HG03442 (cell line): Measurements from ENCODE around the gene LONP1.
"Not testable (repeated sequence)": the region's sequence is repeated elsewhere in the genome, so short reads cannot be mapped to it uniquely, and the experiment has no call there.

Source experiments
- ATAC-seq: cut with Tn5 transposase; IDR thresholded peaks from one replicate; pipeline ENCODE4 v1.9.1; 2021; ENCODE audit warnings: mild to moderate bottlenecking, moderate library complexity; ENCODE audit not compliant: unreplicated experiment

LONP1 gene, protein sequence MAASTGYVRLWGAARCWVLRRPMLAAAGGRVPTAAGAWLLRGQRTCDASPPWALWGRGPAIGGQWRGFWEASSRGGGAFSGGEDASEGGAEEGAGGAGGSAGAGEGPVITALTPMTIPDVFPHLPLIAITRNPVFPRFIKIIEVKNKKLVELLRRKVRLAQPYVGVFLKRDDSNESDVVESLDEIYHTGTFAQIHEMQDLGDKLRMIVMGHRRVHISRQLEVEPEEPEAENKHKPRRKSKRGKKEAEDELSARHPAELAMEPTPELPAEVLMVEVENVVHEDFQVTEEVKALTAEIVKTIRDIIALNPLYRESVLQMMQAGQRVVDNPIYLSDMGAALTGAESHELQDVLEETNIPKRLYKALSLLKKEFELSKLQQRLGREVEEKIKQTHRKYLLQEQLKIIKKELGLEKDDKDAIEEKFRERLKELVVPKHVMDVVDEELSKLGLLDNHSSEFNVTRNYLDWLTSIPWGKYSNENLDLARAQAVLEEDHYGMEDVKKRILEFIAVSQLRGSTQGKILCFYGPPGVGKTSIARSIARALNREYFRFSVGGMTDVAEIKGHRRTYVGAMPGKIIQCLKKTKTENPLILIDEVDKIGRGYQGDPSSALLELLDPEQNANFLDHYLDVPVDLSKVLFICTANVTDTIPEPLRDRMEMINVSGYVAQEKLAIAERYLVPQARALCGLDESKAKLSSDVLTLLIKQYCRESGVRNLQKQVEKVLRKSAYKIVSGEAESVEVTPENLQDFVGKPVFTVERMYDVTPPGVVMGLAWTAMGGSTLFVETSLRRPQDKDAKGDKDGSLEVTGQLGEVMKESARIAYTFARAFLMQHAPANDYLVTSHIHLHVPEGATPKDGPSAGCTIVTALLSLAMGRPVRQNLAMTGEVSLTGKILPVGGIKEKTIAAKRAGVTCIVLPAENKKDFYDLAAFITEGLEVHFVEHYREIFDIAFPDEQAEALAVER

DNA sequence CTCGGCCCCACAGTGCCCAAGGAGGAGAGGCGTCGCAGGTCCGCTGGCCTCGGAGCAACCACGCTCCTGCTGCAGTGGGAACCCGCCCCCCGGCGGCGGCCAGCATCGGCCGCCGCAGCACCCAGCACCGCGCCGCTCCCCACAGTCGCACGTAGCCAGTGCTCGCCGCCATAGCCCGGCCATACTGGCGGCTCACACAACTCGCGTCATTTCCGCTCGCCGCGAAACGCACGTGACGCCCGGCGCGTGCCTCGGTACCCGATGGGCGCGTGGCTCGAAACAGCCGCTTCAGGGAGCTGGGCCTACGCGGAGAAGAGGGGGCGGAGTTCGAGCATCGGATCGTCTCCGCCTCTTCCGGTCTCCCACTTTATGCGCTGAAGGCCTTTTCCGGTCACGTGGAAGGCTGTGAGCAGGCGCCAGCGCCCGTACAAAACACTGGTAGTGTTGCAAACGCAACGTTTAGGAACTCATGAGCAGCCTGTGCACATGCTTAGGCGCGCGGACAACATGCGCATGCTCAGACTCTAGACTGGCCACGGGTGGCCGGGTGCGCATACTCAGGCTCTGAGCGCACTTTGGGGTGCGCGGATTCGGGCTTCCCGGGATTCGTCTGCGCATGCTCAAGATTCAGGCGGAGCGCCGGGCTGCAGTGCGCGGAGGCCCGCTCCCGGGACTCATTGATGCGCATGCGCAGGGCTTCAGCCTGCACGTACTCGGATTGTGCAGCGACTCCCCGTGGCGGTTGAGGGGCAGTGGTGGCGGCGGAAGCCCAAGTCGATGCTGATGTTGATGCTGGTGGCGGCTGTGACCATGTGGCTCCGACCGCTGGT is at the start of gene LONP1, which contains the start of gene CATSPERD:
Gene LONP1 (minus strand): TSS at position 186 of the 830 bp plus-strand sequence. CDS start 14 bp downstream, at position 172.
Gene CATSPERD (plus strand): TSS at position 677 of the 830 bp plus-strand sequence. CDS start 101 bp downstream, at position 778.
- ATAC-seq, result peak; percentile 77

DNA sequence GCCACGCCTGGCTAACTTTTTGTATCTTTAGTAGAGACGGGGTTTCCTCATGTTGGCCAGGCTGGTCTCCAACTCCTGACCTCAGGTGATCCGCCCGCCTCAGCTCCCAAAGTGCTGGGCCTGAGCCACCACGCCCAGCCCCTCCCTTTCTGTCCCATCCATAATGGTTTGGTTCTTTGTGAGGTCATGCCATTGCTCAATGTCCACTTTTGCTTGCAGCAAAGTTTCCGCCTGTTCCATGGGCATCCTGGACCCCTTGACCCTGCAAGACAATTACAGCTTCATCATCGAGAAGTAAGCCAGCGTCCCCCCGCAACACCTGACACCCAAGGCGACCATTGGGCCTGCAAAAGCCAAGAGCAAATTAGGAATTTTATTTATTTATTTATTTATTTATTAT is 48.0 kb upstream of the LONP1 start:
- ATAC-seq, result no peak

DNA sequence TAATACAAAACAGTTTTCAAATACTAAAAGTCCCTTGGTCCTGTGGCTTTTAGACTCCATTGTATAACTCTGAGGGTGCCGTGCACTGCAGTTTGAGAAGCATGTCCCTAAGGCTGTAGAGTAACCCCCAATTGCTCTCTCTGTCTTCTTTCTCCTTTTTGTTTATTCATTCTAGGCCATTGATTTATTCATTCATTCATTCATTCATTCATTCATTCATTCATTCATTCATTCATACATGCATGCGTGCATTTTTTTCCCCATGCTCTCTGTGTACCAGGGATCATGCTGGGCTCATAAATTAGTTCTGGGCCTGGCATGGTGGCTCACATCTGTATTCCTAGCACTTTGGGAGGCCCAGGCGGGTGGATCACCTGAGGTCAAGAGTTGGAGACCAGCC is 45.3 kb upstream of the LONP1 start:
- ATAC-seq, result no peak

DNA sequence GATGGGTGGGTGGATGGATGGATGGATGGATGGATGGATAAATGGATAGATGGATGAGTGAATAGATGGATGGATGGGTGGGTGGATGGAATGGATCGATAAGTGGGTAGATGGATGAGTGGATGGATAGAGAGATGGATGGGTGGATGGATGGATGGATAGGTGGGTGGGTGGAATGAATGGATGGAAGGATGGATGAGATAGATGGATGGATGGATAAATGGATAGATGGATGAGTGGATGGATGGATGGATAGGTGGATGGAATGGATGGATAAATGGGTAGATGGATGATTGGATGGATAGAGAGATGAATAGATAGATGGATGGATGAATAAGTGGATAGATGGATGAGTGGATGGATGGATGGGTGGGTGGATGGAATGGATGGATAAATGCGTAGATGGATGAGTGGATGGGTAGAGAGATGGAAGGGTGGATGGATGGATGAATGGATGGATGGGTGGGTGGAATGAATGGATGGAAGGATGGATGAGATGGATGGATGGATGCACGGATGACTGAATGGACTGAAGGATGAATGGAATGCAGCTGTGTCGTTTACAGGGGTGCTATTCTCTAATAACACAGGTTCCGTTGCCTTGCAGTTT is 42.8 kb upstream of the LONP1 start:
- ATAC-seq, result no peak

DNA sequence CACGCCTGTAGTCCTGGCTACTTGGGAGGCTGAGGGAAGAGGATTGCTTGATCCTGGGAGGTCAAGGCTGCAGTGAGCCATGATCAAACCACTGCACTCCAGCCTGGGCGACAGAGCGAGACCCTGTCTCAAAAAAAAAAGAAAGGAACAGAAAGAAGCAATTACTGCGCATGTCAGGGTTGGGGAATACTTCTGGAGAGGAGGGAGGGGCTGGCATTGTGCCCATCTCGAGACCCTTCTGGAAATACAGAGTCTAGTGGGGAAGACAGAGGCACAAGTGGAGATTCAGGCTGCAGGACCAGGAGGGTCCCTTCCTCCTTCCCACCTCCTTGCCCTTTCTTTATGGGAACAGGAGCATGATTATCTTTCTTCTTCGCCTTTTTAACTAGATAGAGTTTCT is 33.8 kb upstream of the LONP1 start:
- ATAC-seq, result no peak

DNA sequence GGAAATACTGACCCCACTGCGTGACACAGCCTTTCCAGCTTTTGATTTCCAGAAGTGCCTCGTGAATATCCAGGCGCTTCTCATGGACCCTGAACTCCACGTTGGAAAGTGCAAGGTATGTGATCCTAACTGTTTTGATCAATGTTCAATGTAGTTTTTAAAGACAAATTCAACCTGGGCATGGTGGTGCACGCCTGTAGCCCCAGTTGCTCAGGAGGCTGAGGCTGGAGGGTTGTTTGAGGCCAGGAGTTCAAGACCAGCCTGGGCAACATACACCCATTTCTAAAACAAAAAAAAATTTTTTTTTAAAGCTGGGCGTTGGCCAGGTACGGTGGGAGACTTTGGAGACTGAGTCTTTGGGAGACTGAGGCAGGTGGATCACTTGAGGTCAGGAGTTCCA is 31.8 kb upstream of the LONP1 start:
- no peak for ATAC-seq

DNA sequence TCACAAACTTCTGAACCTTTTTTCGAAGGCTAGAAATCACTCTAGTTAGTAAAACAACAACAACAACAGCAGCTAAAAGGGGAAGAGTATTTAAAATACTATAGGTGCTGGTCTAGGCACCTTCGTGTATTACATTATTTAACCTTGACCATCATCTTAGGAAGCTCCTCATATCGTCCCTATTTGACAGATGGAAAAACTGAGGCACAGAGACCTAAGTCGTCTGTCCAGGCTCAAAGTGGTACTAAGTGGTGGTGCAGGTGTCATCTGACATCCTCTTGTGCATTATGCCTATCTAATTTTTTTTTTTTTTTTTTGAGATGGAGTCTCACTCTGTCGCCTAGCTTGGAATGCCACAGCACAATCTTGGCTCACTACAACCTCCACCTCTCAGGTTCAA is 29.6 kb upstream of the LONP1 start:
- no peak for ATAC-seq

DNA sequence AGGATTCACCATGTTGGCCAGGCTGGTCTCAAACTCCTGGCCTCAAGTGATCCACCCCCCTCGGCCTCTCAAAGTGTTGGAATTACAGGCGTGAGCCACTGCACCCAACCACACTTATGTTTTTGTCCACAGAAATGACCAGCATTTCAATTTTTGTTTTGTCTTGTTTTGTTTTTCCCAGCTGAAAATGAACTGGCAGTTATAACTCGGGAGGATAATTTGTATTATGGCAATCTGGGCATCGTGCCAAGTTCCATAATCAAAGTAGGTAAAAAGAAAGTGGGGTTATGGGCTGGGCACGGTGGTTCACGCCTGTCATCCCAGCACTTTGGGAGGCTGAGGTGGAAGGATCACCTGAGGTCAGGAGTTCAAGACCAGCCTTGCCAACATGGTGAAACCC is 29.0 kb upstream of the LONP1 start:
- not testable (repeated sequence) for ATAC-seq

DNA sequence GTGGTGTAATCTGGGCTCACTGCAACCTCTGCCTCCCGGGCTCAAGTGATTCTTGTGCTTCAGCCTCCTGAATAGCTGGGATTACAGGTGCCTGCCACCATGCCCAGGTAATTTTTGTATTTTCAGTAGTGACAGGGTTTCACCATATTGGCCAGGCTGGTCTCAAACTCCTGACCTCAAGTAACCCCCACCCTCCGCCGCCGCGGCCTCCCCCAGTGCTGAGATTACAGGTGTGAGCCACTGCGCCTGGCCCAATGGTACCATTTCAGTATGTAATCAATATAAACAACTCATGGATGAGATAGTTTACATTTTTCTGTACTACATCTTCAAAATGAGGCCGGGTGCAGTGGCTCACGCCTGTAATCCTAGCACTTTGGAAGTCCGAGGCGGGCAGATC is 25.1 kb upstream of the LONP1 start:
- ATAC-seq, result not testable (repeated sequence)

DNA sequence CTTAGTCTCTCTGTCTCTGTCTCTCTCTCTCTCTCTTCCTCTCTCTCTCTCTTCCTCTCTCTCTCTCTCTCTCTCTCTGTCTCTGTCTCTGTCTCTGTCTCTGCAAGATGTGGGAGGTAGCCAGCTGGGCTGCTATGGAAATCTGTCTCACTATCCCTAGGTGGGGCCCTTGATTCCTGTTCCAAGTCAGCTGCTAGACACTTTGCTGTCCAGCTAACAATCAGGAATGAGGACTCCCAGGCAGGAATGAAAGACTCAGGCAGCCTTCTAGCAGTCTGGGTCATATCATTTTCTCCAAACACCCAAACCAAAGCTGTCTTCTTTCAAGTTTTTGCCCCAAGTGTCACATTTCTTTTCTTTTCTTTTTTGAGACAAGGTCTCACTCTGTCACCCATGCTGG is 23.7 kb upstream of the LONP1 start:
- ATAC-seq, result no peak

DNA sequence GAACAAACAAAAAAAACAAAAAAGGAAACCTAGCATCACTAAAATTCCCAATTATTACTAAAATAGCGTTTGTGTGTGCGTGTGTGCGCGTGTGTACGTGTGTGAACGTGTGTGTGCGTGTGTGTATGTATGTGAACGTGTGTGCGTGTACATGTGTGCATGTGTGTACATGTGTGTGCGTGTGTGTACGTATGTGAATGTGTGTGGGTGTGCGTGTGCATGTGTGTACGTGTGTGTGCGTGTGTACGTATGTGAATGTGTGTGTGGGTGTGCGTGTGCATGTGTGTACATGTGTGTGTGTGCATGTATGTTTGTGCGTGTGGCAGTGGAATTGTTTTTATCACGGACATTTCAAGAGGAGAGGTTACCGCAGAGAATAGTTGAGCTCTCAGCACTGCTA is 22.1 kb upstream of the LONP1 start:
- ATAC-seq, result no peak

DNA sequence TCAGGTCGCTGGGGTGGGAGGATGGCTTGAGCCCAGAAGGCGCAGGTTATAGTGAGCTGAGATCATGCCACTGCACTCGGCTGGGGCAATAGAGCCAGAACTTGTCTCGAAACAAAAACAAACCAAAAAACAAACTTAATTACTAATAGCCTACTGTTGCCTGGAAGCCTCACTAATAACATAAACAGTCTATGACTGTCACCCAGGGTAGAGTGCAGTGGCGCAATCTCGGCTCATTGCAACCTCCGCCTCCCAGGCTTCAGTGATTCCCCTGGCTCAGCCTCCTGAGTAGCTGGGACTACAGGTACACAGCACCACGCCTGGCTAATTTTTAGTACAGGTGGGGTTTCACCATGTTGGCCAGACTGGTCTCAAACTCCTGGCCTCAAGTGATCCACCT is 18.5 kb upstream of the LONP1 start:
- no peak for ATAC-seq

DNA sequence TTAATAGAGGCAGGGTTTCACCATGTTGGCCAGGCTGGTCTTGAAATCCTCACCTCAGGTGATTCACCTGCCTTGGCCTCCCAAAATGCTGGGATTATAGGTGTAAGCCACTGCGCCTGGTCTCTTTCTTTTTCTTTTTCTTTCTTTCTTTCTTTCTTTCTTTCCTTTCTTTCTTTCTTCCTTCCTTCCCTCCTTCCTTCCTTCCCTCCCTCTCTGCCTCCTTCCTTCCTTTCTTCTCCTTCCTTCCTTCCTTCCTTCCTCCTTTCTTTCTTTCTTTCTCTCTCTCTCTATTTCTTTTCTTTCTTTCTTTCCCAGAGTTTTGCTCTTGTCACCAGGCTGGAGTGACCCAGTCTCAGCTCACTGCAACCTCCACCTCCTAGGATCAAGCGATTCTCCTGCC is 13.2 kb upstream of the LONP1 start:
- ATAC-seq, result not testable (repeated sequence)

DNA sequence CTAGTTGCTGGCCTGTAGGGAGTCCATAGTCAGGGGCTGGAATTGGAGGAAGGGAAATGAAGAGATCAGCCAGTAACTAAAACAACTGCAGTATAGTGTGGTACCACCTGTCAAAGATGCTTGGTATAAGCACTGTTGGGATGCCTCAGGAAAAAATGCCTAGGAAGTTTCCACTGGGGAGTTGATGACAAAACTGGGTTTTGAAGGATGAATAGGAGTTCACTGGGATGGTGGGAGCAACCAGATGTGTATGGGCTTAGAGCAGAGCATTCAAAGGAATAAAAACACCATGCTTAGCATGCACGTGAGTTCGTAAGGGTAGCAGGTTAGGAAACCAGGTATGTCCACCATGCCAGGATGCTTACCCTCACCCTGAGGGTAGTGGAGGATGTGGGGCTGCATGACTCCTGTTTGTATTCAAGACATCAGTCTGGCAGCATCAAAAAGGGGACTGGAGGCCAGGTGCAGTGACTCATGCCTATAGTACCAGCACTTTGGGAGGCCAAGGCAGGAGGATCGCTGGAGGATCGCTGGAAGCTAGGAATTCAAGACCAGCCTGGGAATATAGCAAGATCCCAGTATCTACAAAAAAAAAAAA is 7.6 kb upstream of the LONP1 start:
- ATAC-seq, result no peak

DNA sequence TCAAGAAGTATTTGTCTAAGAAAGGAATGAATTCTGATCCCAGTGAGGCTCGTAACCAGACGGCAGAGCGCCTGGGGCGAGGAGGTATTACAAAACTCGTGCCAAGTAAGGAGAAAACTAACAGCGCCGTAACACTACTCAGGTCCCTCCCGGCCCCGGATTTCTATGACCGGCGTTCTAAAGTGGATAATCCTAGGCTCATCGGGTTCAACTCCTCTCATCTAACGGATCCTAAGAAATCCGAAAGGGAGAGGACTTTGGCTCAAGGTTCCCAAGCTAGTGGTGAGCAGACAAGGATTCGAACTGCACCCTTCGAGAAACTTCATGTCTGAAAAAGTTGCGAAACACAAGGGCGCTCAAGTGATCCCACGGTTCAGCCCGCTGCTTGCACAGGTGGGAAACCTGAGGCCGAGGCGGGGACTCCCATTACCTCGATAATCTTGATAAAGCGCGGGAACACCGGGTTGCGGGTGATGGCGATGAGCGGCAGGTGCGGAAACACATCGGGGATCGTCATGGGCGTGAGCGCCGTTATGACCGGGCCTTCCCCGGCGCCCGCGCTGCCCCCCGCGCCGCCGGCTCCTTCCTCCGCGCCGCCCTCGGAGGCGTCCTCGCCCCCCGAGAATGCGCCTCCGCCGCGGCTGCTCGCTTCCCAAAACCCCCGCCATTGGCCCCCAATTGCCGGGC is 529 bp downstream of the LONP1 start:
- ATAC-seq, result peak; percentile 3

DNA sequence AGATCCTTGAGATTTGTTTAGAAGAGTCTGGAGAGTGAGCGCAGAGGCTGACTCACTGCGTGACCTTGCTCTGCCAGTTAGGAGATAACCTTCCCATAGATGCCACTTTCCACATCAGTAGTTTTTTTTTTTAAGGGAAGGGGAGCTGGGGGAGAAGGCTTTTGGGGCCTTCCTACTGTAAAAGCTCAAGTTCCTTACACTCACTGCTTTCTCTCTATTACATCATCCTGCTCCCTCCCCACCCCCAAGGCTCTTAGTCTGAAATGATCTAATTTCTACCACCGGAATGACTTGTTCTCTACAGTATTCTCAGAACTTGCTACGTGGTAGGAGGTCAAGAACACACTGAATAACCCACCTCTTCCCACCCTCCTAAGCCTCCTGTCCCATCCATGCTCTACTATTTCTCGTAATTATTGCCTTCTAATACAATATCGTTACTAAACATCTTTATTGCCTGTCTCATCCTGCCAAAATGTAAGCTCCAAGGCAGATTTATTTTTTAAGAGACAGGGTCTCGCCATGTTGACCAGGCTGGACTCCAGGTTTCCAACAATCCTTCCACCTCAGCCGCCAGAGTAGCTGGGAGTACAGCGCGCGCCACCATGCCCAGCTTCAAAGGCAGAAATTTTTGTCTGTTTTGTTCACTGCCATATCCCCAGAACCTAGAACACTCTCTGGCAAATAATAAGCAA is 1.2 kb downstream of the LONP1 start:
- no peak for ATAC-seq

DNA sequence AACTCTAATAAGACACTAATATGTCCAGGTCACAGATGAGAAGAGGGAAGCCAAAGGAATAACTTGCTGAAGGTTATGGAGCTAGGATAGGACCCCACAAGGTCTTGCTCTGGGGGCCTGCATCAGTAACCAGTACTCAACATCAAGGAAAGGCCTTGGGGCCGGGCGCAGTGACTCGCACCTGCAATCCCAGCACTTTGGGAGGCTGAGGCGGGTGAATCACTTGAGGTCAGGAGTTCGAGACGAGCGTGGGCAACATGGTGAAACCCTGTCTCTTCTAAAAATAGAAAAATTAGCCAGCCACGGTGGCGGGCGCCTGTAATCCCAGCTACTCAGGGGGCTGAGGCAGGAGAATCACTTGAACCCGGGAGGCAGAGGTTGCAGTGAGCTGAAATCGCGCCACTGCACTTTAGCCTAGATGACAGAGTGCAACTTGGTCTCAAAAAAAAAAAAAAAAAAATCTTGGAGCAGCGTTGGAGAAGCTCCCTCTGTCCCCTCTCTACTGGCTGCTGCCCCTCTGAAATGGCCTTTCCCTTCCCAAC is 1.8 kb downstream of the LONP1 start:
- no peak for ATAC-seq

DNA sequence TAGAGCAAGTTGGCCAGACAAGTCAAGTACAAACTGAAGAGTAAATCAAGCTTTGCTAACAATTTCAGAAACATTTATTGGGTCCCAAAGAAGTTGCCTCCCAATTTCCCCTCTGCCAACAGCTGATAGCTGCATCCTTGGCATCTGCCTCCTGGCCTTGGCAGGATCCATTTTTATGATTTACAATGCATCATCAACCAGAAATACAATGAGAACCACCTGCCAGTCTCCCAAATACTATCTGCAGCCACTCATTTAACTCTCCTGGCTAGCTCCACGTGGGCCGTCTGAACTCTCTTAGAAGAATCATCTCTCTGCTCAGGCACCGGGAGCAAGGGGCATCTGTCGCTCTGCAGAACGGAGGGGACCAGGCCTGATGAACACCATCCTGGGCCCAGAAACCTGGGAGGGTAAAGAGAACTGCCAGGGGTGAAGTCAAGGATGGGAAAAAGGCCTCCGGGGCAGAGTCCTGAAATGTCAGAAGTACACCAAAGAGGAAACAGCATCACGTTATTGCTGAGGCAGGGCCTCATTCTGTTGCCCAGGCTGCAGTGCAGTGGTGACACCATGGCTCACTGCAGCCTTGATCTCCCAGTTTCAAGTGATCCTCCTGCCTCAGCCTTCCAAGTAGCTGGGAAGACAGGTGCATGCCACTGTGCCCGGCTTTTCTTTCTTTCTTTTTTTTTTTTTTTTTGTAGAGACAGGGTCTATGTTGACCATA is 2.6 kb downstream of the LONP1 start:
- ATAC-seq, result no peak
